BE2C (cell line): Measurements from ENCODE around the gene DLG2.

Experiments used
- DNase-seq: peaks from one replicate; pipeline ENCODE4 v3.0.0-alpha.2; 2020
- H3K27me3 ChIP-seq: fragments of 250-450 bp; sonication (Bioruptor Pico); 2 replicates; pipeline ENCODE4 v1.5.1; 2020; ENCODE audit warnings: mild to moderate bottlenecking
- H3K36me3 ChIP-seq: fragments of 250-450 bp; sonication (Bioruptor Pico); 2 replicates; pipeline ENCODE4 v1.5.1; 2020; ENCODE audit warnings: mild to moderate bottlenecking
- H3K4me1 ChIP-seq: fragments of 250-450 bp; sonication (Bioruptor Pico); 2 replicates; pipeline ENCODE4 v1.5.1; 2020
- H3K4me3 ChIP-seq: 2 replicates; pipeline ENCODE4 v1.5.1; 2011; ENCODE audit warnings: low read depth, low read length
- H3K9me3 ChIP-seq: fragments of 250-450 bp; sonication (Bioruptor Pico); 2 replicates; pipeline ENCODE4 v1.5.1; 2020
- TF ChIP-seq, protein P1 (sequence below): IDR thresholded peaks from 2 replicates; pipeline ENCODE4 v1.5.1; 2012; ENCODE audit warnings: mild to moderate bottlenecking, low read depth, low read length

Gene DLG2

DNA sequence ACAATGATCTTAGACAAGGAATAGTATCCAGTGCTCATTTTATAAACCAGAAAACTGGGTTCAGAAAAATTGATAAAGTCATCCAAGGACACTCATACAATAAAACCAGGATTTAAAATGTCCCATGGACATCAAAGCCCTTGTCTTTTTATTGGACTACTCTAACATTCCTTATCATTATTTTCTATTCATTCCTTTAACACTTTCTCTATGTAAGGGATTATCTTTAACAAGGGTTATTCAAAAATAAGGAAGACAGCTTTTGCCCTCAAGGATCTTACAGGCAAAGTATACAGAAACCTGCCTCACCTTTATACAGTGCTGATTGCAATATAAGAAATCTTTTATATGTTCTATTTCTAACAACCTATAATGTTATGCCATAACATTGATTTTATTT, 790.8 kb downstream of the DLG2 start:
- TF ChIP-seq, protein P1, sequence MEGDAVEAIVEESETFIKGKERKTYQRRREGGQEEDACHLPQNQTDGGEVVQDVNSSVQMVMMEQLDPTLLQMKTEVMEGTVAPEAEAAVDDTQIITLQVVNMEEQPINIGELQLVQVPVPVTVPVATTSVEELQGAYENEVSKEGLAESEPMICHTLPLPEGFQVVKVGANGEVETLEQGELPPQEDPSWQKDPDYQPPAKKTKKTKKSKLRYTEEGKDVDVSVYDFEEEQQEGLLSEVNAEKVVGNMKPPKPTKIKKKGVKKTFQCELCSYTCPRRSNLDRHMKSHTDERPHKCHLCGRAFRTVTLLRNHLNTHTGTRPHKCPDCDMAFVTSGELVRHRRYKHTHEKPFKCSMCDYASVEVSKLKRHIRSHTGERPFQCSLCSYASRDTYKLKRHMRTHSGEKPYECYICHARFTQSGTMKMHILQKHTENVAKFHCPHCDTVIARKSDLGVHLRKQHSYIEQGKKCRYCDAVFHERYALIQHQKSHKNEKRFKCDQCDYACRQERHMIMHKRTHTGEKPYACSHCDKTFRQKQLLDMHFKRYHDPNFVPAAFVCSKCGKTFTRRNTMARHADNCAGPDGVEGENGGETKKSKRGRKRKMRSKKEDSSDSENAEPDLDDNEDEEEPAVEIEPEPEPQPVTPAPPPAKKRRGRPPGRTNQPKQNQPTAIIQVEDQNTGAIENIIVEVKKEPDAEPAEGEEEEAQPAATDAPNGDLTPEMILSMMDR, result no peak
- H3K27me3 ChIP-seq, result no peaks in the 10 kb centered on the region
- no peaks in the 10 kb centered on the region; the same call in 1 of the 2 replicates for H3K9me3 ChIP-seq
- no peak for DNase-seq
- H3K4me1 ChIP-seq, result no peaks in the 10 kb centered on the region
- H3K36me3 ChIP-seq, result no peaks in the 10 kb centered on the region
- H3K4me3 ChIP-seq, result no peak overlapping the region

DNA sequence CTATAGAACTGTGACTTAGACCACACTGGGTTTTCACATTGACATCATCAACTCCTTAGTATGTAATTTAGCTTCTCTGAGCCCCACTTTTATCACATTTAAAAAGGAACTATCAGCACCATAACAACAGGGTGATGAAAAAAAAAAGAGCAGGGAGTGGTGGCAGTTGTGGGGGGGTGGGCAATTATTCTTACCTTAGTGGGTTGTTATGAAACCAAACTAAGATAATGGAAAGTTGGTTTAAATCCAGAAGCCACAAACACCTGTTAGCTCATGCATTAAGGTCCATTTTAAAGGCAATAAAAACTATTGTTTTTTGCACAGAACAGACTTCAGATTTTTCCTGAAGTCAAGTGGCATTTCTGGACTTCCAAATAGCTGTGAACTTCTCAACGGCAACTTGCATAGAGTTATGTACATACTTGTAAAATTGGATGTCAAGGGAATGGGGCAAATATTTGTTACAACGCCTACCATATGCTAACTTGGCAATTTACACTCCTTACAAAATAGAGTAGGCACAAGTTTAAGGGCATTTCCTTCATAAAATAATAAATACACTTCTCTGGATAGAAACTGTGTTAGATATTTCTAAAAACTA, 793.6 kb downstream of the DLG2 start:
- Histone ChIP-seq H3K9me3 (no peaks in the 10 kb centered on the region), H3K4me1 (no peaks in the 10 kb centered on the region), H3K27me3 (no peaks in the 10 kb centered on the region), H3K36me3 (no peaks in the 10 kb centered on the region), H3K4me3 (no peak overlapping the region)
- DNase-seq, result no peak
- TF ChIP-seq, protein P1, result no peak

DNA sequence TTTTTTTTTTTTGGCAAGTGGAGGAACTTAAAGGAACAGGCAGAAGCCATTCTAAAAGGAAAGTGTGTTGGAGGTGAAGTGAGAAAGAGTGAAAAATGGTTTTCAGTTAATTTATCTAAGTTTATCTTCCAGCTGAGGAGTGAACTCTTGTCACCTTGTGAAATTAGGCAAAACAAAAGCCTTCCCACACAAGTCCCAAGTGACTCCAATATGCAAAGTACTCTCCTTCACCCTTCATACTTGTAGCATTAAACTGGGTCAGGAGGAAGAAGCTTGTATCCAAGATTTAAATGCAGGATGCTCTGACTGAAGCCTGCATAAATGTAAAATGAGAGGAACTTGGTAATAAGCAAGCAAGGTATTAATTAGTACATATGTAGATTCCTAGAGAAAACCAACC, 796.8 kb downstream of the DLG2 start:
- no peaks in the 10 kb centered on the region for H3K9me3 ChIP-seq
- H3K4me1 ChIP-seq, result no peaks in the 10 kb centered on the region
- no peak overlapping the region for H3K4me3 ChIP-seq
- H3K27me3 ChIP-seq, result no peaks in the 10 kb centered on the region
- TF ChIP-seq, protein P1, result no peak
- DNase-seq, result no peak
- no peaks in the 10 kb centered on the region for H3K36me3 ChIP-seq

DNA sequence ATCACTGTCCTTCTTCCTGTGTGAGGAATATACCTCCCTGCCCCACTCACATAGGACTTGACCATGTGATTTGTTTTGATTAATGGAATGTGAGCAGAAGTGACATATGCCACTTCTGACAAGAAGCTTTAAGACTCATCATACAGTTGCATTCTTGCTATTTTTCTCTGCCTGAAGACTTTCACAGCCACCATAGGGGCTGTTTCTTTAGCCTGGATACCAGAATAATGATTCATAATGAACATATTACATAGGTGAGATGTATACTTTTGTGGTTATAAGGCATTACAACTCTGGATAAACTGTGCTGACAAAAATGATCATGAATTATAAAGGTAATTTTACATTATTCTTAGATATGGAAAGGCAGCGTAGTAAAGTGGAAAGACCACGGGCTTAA, 798.0 kb downstream of the DLG2 start:
- H3K4me1 ChIP-seq, result no peaks in the 10 kb centered on the region
- no peaks in the 10 kb centered on the region for H3K36me3 ChIP-seq
- DNase-seq, result no peak
- H3K27me3 ChIP-seq, result no peaks in the 10 kb centered on the region
- TF ChIP-seq, protein P1, result no peak
- H3K9me3 ChIP-seq, result no peaks in the 10 kb centered on the region
- no peak overlapping the region for H3K4me3 ChIP-seq

DNA sequence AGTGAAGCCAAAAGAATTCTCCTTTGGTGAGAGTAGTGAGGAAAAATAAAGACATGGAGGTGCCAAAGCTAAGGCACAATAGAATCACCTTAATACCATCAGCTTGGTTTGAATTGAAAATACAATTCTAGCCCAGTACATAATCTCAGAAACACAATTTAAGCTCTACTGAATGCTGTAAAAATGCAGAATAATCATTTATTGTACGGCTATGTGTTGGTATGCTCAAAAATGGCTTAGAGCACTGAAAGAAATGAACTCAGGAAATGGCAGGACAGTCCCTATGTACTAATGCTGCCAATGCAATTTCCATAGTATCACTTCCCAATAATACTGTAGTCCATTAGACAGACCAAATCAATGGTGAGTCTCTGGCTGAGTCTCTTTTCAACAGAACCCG, 798.5 kb downstream of the DLG2 start:
- DNase-seq, result no peak
- TF ChIP-seq, protein P1, result no peak
- Histone ChIP-seq H3K4me3 (no peak overlapping the region), H3K9me3 (no peaks in the 10 kb centered on the region), H3K4me1 (no peaks in the 10 kb centered on the region), H3K27me3 (no peaks in the 10 kb centered on the region), H3K36me3 (no peaks in the 10 kb centered on the region)

DNA sequence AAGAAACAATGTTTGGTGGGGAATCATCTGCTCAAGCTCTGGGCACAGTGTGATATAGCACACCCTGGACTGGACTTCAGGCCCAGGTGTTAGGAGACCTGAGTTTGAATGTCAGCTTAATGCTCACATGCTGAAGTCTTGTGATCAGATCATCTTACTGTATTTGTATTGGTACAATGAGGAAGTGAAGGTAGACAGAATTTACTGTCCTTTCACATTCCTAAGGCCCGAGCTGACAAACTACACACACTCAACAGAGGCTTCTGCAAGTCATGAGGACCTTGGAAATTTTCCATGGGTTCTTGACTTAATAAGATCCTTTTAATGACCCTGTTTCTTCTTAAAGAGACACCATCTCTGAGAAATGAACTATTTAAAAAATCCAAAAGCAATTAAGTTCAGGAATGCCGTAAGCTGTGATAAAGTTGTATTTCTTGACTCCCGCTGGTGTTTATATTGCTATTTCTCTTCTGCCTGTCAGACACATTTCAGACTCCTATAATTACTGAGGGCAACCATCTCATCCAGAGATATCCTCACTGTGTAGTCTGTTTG, 802.0 kb downstream of the DLG2 start:
- Histone ChIP-seq H3K9me3 (no peaks in the 10 kb centered on the region), H3K36me3 (no peaks in the 10 kb centered on the region), H3K4me3 (no peak overlapping the region), H3K4me1 (no peaks in the 10 kb centered on the region), H3K27me3 (no peaks in the 10 kb centered on the region)
- DNase-seq, result no peak
- TF ChIP-seq, protein P1, result no peak
